H9 (cell line): ENCODE results near the gene CTNNBL1. TPM values are rescaled to one million over a fixed set of nuclear protein-coding genes. Genes with fewer than 3 reads are reported as not detected.

Experiments used
- DNase-seq: peaks from one replicate; pipeline ENCODE4 v3.0.0-alpha.2; 2017
- H2AFZ ChIP-seq: one replicate; pipeline ENCODE4 v1.6.1; 2013; ENCODE audit warnings: mild to moderate bottlenecking, low read length, control low read depth, moderate library complexity
- H2AK5ac ChIP-seq: 2 replicates; pipeline ENCODE4 v1.6.1; 2013; ENCODE audit warnings: low read length, control low read depth, mixed read lengths; ENCODE audit not compliant: insufficient read length
- H2BK120ac ChIP-seq: one replicate; pipeline ENCODE4 v1.6.1; 2013; ENCODE audit warnings: low read depth, mild to moderate bottlenecking, low read length, control low read depth, inconsistent platforms; ENCODE audit not compliant: poor library complexity, severe bottlenecking
- H2BK12ac ChIP-seq: 2 replicates; pipeline ENCODE4 v1.6.1; 2013; ENCODE audit warnings: low read length, control low read depth, mixed read lengths, low read depth; ENCODE audit not compliant: insufficient read length
- H2BK15ac ChIP-seq: 2 replicates; pipeline ENCODE4 v1.6.1; 2013; ENCODE audit warnings: low read depth, low read length, control low read depth
- H2BK20ac ChIP-seq: one replicate; pipeline ENCODE4 v1.6.1; 2013; ENCODE audit warnings: low read depth, mild to moderate bottlenecking, low read length, control low read depth, inconsistent platforms; ENCODE audit not compliant: poor library complexity, severe bottlenecking
- H2BK5ac ChIP-seq: 2 replicates; pipeline ENCODE4 v1.6.1; 2013; ENCODE audit warnings: low read length, control low read depth, mixed read lengths; ENCODE audit not compliant: insufficient read length
- H3K14ac ChIP-seq: 2 replicates; pipeline ENCODE4 v1.6.1; 2013; ENCODE audit warnings: low read length, control low read depth; ENCODE audit not compliant: insufficient read depth
- H3K18ac ChIP-seq: 2 replicates; pipeline ENCODE4 v1.6.1; 2013; ENCODE audit warnings: low read depth, mild to moderate bottlenecking, mixed read lengths, low read length, control low read depth; ENCODE audit not compliant: insufficient read length
- H3K23ac ChIP-seq: 2 replicates; pipeline ENCODE4 v1.6.1; 2013; ENCODE audit warnings: low read length, control low read depth, mixed read lengths, low read depth; ENCODE audit not compliant: insufficient read length
- H3K23me2 ChIP-seq: 2 replicates; pipeline ENCODE4 v1.6.1; 2013; ENCODE audit warnings: low read depth, mild to moderate bottlenecking, mixed read lengths, low read length, control low read depth; ENCODE audit not compliant: insufficient read length, poor library complexity, severe bottlenecking
- H3K27ac ChIP-seq: 2 replicates; pipeline ENCODE4 v1.5.1; 2013; ENCODE audit warnings: low read length, control low read depth, mixed read lengths, low read depth; ENCODE audit not compliant: insufficient read length
- H3K27me3 ChIP-seq: 2 replicates; pipeline ENCODE4 v1.6.1; 2013; ENCODE audit warnings: low read length, control low read depth, inconsistent platforms; ENCODE audit not compliant: insufficient read depth
- H3K4ac ChIP-seq: 2 replicates; pipeline ENCODE4 v1.6.1; 2013; ENCODE audit warnings: low read depth, mild to moderate bottlenecking, control low read depth, inconsistent platforms, low read length, moderate library complexity
- H3K4me1 ChIP-seq: 2 replicates; pipeline ENCODE4 v1.6.1; 2013; ENCODE audit warnings: low read length, control low read depth, inconsistent platforms; ENCODE audit not compliant: insufficient read depth
- H3K4me2 ChIP-seq: 2 replicates; pipeline ENCODE4 v1.6.1; 2013; ENCODE audit warnings: low read length, control low read depth, mixed read lengths; ENCODE audit not compliant: insufficient read length, insufficient read depth
- H3K56ac ChIP-seq: 2 replicates; pipeline ENCODE4 v1.6.1; 2013; ENCODE audit warnings: low read depth, mild to moderate bottlenecking, mixed read lengths, low read length, control low read depth; ENCODE audit not compliant: insufficient read length
- H3K79me1 ChIP-seq: 2 replicates; pipeline ENCODE4 v1.6.1; 2013; ENCODE audit warnings: low read depth, mild to moderate bottlenecking, moderate library complexity, low read length, control low read depth, inconsistent platforms; ENCODE audit not compliant: insufficient read depth, poor library complexity, severe bottlenecking
- H3K79me2 ChIP-seq: 2 replicates; pipeline ENCODE4 v1.6.1; 2013; ENCODE audit warnings: low read length, control low read depth, inconsistent platforms; ENCODE audit not compliant: insufficient read depth
- H3K9ac ChIP-seq: 2 replicates; pipeline ENCODE4 v1.6.1; 2013; ENCODE audit warnings: low read length, control low read depth, mixed read lengths; ENCODE audit not compliant: insufficient read length; ENCODE audit errors: extremely low read depth
- H3K9me3 ChIP-seq: one replicate; pipeline ENCODE4 v1.6.1; 2013; ENCODE audit warnings: low read depth, low read length, inconsistent platforms; ENCODE audit not compliant: control insufficient read depth
- H3T11ph ChIP-seq: one replicate; pipeline ENCODE4 v1.6.1; 2013; ENCODE audit warnings: mild to moderate bottlenecking, low read length, control low read depth, inconsistent platforms
- H4K20me1 ChIP-seq: one replicate; pipeline ENCODE4 v1.6.1; 2013; ENCODE audit not compliant: control insufficient read depth, insufficient read length, insufficient read depth
- H4K5ac ChIP-seq: 2 replicates; pipeline ENCODE4 v1.6.1; 2013; ENCODE audit warnings: low read depth, mild to moderate bottlenecking, mixed read lengths, low read length, control low read depth; ENCODE audit not compliant: insufficient read length
- H4K8ac ChIP-seq: replicated peaks from 2 replicates; pipeline ENCODE4 v1.6.1; 2013; ENCODE audit warnings: low read length, control low read depth, mixed read lengths, low read depth; ENCODE audit not compliant: insufficient read length
- H4K91ac ChIP-seq: 2 replicates; pipeline ENCODE4 v1.6.1; 2013; ENCODE audit warnings: low read depth, mild to moderate bottlenecking, moderate library complexity, mixed read lengths, low read length, control low read depth; ENCODE audit not compliant: insufficient read length
- H3K27ac Mint-ChIP-seq, 3 experiments: 2 replicates in 2 of 3; 3 replicates in 1 of 3; pipeline ENCODE4 v1.8.0; 2020 to 2021; ENCODE audit warnings: mixed read lengths in 3 of 3, mild to moderate bottlenecking in 1 of 3, moderate library complexity in 1 of 3
- H3K27me3 Mint-ChIP-seq: 2 replicates; pipeline ENCODE4 v1.8.0; 2021; ENCODE audit warnings: low read depth, mild to moderate bottlenecking, moderate library complexity, mixed read lengths
- H3K36me3 Mint-ChIP-seq, 3 experiments: 2 replicates in 2 of 3; 3 replicates in 1 of 3; pipeline ENCODE4 v1.8.0; 2020 to 2021; ENCODE audit warnings: low read depth in 3 of 3, mixed read lengths in 3 of 3; ENCODE audit not compliant: insufficient read depth in 1 of 3
- H3K4me1 Mint-ChIP-seq, 2 experiments: 2 replicates each; pipeline ENCODE4 v1.8.0; 2020; ENCODE audit warnings: mixed read lengths in 2 of 2
- H3K4me3 Mint-ChIP-seq, 2 experiments: 2 replicates in 1 of 2; 3 replicates in 1 of 2; pipeline ENCODE4 v1.8.0; 2020 to 2021; ENCODE audit warnings: mild to moderate bottlenecking in 2 of 2, mixed read lengths in 2 of 2, moderate library complexity in 1 of 2
- H3K9me3 Mint-ChIP-seq, 2 experiments: 2 replicates in 1 of 2; 3 replicates in 1 of 2; pipeline ENCODE4 v1.8.0; 2020; ENCODE audit warnings: mild to moderate bottlenecking in 2 of 2, mixed read lengths in 2 of 2, moderate library complexity in 1 of 2
- CTCF ChIP-seq: fragments of 200-600 bp; sonication (generic); conservative IDR thresholded peaks from 3 replicates; pipeline ENCODE4 v1.8.0; 2021; ENCODE audit warnings: antibody characterized with exemption, mild to moderate bottlenecking
- WGBS: extraction: QIAGEN DNeasy Blood & Tissue Kit; methylation state at CpG from one replicate; pipeline ENCODE4 v1.1.7; 2013; ENCODE audit warnings: missing lambda C conversion rate, low lambda C conversion rate, mixed read lengths; ENCODE audit not compliant: insufficient read length; ENCODE audit errors: extremely low coverage; 5-methylcytosine and 5-hydroxymethylcytosine counted together
- total RNA-seq: library from RNA; stranded (reverse); gene quantifications from 2 replicates; pipeline ENCODE4 v1.2.1, GENCODE V29; 2021

CTNNBL1 gene
- total RNA-seq, 1 experiment from 2014 or later: 67.2 TPM

GRCh38 chr20:37904008-37904642 lies 210.3 kb downstream of the CTNNBL1 start:
- Histone ChIP-seq H4K20me1 (no peaks in the 10 kb centered on the region), H2AK5ac (no peak overlapping the region), H3K23ac (no peak overlapping the region), H2BK15ac (no peak overlapping the region), H4K8ac (no peak overlapping the region), H3K9me3 (no peaks in the 10 kb centered on the region), H4K91ac (no peak overlapping the region), H2BK12ac (no peak overlapping the region), H3K4me2 (peak overlapping the region; percentile 34), H3K79me2 (no peaks in the 10 kb centered on the region), H3K4me1 (peaks cover 4% of the 10 kb centered on the region; the same call in 1 of the 2 replicates), H3K56ac (no peak overlapping the region), H2BK20ac (no peak overlapping the region), H3K27ac (no peak overlapping the region), H3K14ac (no peak overlapping the region), H2BK5ac (no peak overlapping the region), H4K5ac (no peak overlapping the region), H3K23me2 (peaks cover 3% of the 10 kb centered on the region), H3K4ac (no peak overlapping the region), H2AFZ (no peak overlapping the region), H3K79me1 (no peaks in the 10 kb centered on the region), H3T11ph (no peak overlapping the region), H3K9ac (no peak overlapping the region), H3K27me3 (no peaks in the 10 kb centered on the region), H2BK120ac (no peak overlapping the region), H3K18ac (no peak overlapping the region)
- peak overlapping the region; percentile 65 to 82 for H3K4me3 Mint-ChIP-seq
- H3K4me1 Mint-ChIP-seq: peaks cover 47 to 62% of the 10 kb centered on the region in 2 experiments
- TF ChIP-seq CTCF: no peak
- H3K36me3 Mint-ChIP-seq: no peaks in the 10 kb centered on the region; a peak in 1 of 7 replicates
- peaks cover 41% of the 10 kb centered on the region for H3K27me3 Mint-ChIP-seq
- DNase-seq: no peak
- H3K9me3 Mint-ChIP-seq: peaks cover 0 to 4% of the 10 kb centered on the region in 2 experiments; a peak in 1 of 5 replicates
- no peak overlapping the region; a peak in 1 of 7 replicates for H3K27ac Mint-ChIP-seq
- WGBS: no CpG with 5 or more reads among the region's 12 CpGs
